ENCODE measurements around the gene FDX1.
A peak's percentile ranks its signal among the peaks of the same experiment; 100 is the strongest.

FDX1 gene

GRCh38 chr11:110508786-110509185 lies 79.0 kb downstream of the FDX1 start:
- no peak for DNase-seq (ENCODE audit: low spot score)

DNA sequence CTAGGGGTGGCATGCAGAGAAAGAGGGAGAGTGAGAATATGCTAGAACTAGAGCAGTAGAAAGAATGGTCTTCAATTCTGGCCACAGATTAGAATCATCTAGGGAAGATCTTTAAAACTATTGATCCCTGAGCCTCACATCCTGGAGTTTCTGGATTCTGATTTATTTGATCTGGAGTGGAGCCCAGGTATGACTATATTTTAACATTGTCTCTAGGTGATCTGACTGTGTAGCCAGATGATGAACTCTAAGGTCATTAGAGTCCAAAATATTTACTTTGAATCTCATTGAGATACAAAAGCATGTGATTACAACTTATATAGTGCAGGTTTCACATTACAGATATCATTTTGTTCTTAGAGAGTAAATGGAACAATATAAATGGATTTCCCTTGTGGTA lies 79.7 kb downstream of the FDX1 start:
- DNase-seq (ENCODE audit: low spot score) = no peak

GRCh38 chr11:110512026-110512425 lies 82.3 kb downstream of the FDX1 start:
- DNase-seq (ENCODE audit: low spot score) = no peak

- no peak for DNase-seq (ENCODE audit: low spot score)
Observed at GRCh38 chr11:110513259-110513801, 83.6 kb downstream of the FDX1 start.

- DNase-seq (ENCODE audit: low spot score) = peak; percentile 67
Observed at GRCh38 chr11:110513846-110514437, 84.2 kb downstream of the FDX1 start.
